Gastrocnemius medialis (tissue), 4 donors: ENCODE data around the gene AARSD1.

Experiments
- POLR2A ChIP-seq, 2 donors: fragments of 450-650 bp; IDR thresholded peaks; one replicate each; pipeline ENCODE4 v1.6.1; 2017; ENCODE audit warnings: antibody characterized with exemption in 2 of 2, mild to moderate bottlenecking in 2 of 2, moderate library complexity in 2 of 2
- TF ChIP-seq, protein P1 (sequence below), 5 experiments: fragments of 450-650 bp in 3 of 5; fragments of 200-600 bp in 2 of 5; sonication (generic) in 2 of 5; IDR thresholded peaks in 4 of 5; conservative IDR thresholded peaks in 1 of 5; 1 replicate in 4 of 5; 2 replicates in 1 of 5; pipeline ENCODE4 v1.5.1; 2016 to 2019; ENCODE audit warnings: antibody characterized with exemption in 5 of 5, mild to moderate bottlenecking in 3 of 5, moderate library complexity in 3 of 5

DNA sequence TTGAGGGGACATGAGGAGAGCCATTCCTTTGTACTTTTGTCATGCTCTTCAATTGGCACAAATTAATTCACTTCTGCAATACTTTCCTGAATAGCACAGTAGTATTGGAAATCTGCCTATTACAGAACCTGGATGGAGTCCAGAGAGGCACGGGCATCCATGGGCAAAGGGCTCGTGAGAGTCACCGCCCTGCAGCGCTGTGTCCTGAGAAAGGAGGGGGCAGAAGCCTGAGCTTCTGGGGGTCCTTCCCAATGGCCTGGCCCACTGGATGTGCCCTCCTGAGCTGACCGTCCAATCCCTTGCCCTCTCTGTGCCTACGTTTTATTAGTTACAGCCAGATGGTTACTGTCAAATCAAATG, 60.2 kb downstream of the AARSD1 start:
- TF ChIP-seq, protein P1, sequence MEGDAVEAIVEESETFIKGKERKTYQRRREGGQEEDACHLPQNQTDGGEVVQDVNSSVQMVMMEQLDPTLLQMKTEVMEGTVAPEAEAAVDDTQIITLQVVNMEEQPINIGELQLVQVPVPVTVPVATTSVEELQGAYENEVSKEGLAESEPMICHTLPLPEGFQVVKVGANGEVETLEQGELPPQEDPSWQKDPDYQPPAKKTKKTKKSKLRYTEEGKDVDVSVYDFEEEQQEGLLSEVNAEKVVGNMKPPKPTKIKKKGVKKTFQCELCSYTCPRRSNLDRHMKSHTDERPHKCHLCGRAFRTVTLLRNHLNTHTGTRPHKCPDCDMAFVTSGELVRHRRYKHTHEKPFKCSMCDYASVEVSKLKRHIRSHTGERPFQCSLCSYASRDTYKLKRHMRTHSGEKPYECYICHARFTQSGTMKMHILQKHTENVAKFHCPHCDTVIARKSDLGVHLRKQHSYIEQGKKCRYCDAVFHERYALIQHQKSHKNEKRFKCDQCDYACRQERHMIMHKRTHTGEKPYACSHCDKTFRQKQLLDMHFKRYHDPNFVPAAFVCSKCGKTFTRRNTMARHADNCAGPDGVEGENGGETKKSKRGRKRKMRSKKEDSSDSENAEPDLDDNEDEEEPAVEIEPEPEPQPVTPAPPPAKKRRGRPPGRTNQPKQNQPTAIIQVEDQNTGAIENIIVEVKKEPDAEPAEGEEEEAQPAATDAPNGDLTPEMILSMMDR (IDR thresholded peaks at IDR 0.05 in 4 of 5, conservative IDR thresholded peaks at IDR 0.05 in 1 of 5): no peak
- TF ChIP-seq POLR2A (IDR thresholded peaks at IDR 0.05): no peak
